Osteocyte (in vitro differentiated cells): ENCODE measurements around the gene WDR27. TPM values are rescaled to one million over a fixed set of nuclear protein-coding genes. Genes with fewer than 3 reads are reported as not detected.

Experiments used
- DNase-seq: peaks from one replicate; pipeline ENCODE4 v3.0.0; 2021; ENCODE audit warnings: mixed read lengths; ENCODE audit not compliant: unreplicated experiment; ENCODE audit errors: extremely low spot score
- H3K27ac Mint-ChIP-seq: one replicate; pipeline ENCODE4 v1.8.0; 2021; ENCODE audit warnings: mild to moderate bottlenecking, mixed read lengths; ENCODE audit not compliant: unreplicated experiment
- H3K27me3 Mint-ChIP-seq: one replicate; pipeline ENCODE4 v1.8.0; 2021; ENCODE audit warnings: mixed read lengths; ENCODE audit not compliant: unreplicated experiment
- H3K36me3 Mint-ChIP-seq: one replicate; pipeline ENCODE4 v1.8.0; 2021; ENCODE audit warnings: mixed read lengths; ENCODE audit not compliant: unreplicated experiment
- H3K4me1 Mint-ChIP-seq: one replicate; pipeline ENCODE4 v1.8.0; 2021; ENCODE audit warnings: mixed read lengths; ENCODE audit not compliant: unreplicated experiment
- H3K4me3 Mint-ChIP-seq: one replicate; pipeline ENCODE4 v1.8.0; 2021; ENCODE audit warnings: mild to moderate bottlenecking, moderate library complexity, mixed read lengths; ENCODE audit not compliant: unreplicated experiment
- H3K9me3 Mint-ChIP-seq: one replicate; pipeline ENCODE4 v1.8.0; 2021; ENCODE audit warnings: mixed read lengths; ENCODE audit not compliant: unreplicated experiment
- total RNA-seq: library from RNA; stranded (reverse); gene quantifications from 2 replicates; pipeline ENCODE4 v1.2.1, GENCODE V29; 2021
- TF ChIP-seq, protein P1 (sequence below): fragments of 200-600 bp; sonication (generic); IDR thresholded peaks from 2 replicates; pipeline ENCODE4 v1.5.0; 2021; ENCODE audit warnings: antibody characterized with exemption, mild to moderate bottlenecking, moderate library complexity

WDR27 gene
- total RNA-seq, 1 donor from 2014 or later, result 37.4 TPM

- Mint-ChIP-seq H3K36me3 (peaks cover under 1% of the 10 kb centered on the region), H3K4me1 (peaks cover 20% of the 10 kb centered on the region), H3K27me3 (no peaks in the 10 kb centered on the region), H3K27ac (no peak overlapping the region), H3K9me3 (no peaks in the 10 kb centered on the region), H3K4me3 (no peak overlapping the region)
- TF ChIP-seq, protein P1, sequence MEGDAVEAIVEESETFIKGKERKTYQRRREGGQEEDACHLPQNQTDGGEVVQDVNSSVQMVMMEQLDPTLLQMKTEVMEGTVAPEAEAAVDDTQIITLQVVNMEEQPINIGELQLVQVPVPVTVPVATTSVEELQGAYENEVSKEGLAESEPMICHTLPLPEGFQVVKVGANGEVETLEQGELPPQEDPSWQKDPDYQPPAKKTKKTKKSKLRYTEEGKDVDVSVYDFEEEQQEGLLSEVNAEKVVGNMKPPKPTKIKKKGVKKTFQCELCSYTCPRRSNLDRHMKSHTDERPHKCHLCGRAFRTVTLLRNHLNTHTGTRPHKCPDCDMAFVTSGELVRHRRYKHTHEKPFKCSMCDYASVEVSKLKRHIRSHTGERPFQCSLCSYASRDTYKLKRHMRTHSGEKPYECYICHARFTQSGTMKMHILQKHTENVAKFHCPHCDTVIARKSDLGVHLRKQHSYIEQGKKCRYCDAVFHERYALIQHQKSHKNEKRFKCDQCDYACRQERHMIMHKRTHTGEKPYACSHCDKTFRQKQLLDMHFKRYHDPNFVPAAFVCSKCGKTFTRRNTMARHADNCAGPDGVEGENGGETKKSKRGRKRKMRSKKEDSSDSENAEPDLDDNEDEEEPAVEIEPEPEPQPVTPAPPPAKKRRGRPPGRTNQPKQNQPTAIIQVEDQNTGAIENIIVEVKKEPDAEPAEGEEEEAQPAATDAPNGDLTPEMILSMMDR, result no peak
- DNase-seq, result no peak
These were observed 277.0 kb downstream of the WDR27 start for GRCh38 chr6:169424821-169425240.

DNA sequence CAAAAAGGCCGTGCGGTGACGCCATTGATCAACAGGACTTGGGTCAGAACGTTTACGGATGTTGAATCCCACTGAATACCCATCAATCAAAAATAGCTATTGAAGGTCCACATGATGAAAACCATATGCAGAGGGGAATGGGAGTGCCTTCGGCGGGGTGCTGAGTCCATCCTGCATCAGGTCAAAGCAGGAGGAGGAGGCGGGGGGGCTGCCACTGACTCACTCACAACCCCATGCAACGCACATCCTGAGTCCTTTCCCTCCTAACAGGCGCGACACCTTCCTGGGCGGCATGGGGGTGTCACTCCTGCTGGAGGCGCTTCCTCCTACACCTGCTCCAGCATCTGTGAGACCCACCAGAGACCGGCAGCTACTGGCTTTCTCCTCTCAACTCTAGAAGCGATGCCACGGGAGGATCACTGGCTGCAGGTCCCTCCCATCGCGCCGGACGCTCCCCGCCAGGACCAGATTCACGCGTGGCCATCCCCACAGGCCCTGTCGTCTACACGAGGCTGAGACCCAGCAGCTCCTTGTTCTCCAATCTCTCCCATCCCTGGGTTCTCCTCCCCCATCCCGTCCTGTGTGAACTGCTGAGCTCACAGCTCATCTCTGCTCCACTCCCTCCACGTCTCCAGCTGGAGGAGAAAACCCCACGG is 277.6 kb downstream of the WDR27 start:
- TF ChIP-seq, protein P1, result no peak
- Mint-ChIP-seq H3K27ac (no peak overlapping the region), H3K36me3 (no peaks in the 10 kb centered on the region), H3K27me3 (no peaks in the 10 kb centered on the region), H3K9me3 (no peaks in the 10 kb centered on the region), H3K4me1 (peaks cover 20% of the 10 kb centered on the region), H3K4me3 (no peak overlapping the region)
- DNase-seq, result no peak

GRCh38 chr6:169421586-169422264 is 280.1 kb downstream of the WDR27 start:
- Mint-ChIP-seq H3K9me3 (no peaks in the 10 kb centered on the region), H3K27me3 (no peaks in the 10 kb centered on the region), H3K36me3 (no peaks in the 10 kb centered on the region), H3K27ac (no peak overlapping the region), H3K4me1 (no peaks in the 10 kb centered on the region), H3K4me3 (no peak overlapping the region)
- TF ChIP-seq, protein P1, result no peak
- DNase-seq, result no peak

GRCh38 chr6:169420912-169421543 is 280.8 kb downstream of the WDR27 start:
- peaks cover 5% of the 10 kb centered on the region for H3K9me3 Mint-ChIP-seq
- H3K27ac Mint-ChIP-seq, result no peak overlapping the region

More at GRCh38 chr6:169420912-169421543, 280.8 kb downstream of the WDR27 start:
- Mint-ChIP-seq H3K36me3 (no peaks in the 10 kb centered on the region), H3K4me3 (no peak overlapping the region), H3K4me1 (no peaks in the 10 kb centered on the region), H3K27me3 (no peaks in the 10 kb centered on the region)
- TF ChIP-seq, protein P1, result peak; percentile 49
- DNase-seq, result no peak
